ENCODE measurements around the gene MAGI1.
"Not testable (repeated sequence)": the region's sequence is repeated elsewhere in the genome, so short reads cannot be mapped to it uniquely, and the experiment has no call there.

Gene MAGI1

DNA sequence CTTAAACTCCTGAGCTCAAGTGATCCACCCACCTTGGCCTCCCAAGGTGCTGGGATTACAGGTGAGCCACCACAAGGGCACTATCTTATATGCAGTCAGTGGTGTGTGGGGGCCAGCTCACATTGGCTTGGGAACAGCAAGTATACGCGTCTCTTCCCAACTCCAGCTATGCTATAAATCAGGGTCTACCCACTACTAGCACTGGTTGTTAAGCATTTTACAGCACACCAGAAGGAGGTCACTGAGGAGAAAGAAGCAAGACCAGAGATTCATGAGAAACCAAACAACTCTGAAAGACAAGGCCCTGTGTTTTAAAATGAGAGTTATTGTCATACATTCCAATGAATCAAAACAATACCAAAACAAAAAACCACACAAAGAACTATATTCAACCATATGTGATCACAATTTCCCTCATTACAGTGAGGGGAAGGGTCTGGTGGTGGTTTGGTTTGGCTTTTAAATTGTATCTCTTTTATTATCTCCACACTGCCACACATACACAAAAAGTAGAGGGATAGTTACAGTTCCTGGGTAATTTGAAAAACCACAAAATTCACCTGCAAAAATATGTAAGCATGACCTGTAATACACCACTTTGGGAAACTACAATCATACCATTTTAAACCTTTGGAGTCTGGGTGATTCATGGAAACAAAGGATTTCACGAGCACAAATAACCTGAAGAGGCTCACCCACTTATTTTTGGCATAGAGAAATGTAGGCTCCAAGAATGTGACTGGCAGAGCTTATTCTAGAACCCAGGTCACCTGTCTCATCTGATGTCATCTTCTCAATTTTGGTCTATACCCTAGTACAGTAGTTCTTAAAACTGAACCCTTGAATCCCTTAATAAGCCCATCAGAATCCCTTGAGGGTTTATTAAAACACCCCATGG is 5.2 kb downstream of the MAGI1 start:
- CTCF ChIA-PET, result no interaction called here
- H3K27ac Mint-ChIP-seq, result no peak overlapping the region

DNA sequence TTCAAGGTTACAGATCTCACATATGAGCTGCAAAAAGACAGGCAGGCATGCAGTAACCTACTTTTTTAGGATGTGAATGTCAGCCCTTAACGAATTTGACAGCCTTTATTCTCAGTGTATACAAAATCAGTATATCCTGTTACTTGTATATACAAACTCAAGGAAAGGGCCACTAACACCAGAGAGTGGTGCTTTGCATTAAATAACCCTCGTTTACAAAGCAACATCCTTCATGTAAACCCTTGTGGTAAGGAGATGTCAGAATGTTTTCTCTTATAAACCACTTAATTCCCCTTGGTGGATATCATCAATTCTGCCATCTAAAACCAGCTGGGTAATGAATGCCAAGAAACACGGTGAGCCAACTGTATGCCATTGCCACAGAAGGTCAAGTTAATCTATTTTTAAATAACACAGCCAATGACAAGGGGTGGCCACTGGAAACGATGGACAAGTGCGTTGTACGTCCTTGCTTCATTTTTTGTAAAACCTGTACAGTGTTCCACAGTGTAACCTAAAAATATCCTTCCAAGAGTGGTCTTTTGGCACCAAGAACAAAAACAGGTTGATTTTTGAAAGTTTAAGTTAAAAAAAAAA is 7.5 kb downstream of the MAGI1 start:
- Mint-ChIP-seq H3K4me1 (no peaks in the 10 kb centered on the region), H3K9me3 (peaks cover 1% of the 10 kb centered on the region), H3K4me3 (no peak overlapping the region), H3K27ac (no peak overlapping the region), H3K27me3 (peaks cover 7% of the 10 kb centered on the region), H3K36me3 (no peaks in the 10 kb centered on the region)
- CTCF ChIA-PET, result no interaction called here
- DNase-seq, result no peak

More for the DNA sequence above, 5.2 kb downstream of the MAGI1 start:
- Mint-ChIP-seq H3K4me1 (peaks cover 5% of the 10 kb centered on the region), H3K27me3 (peaks cover 30% of the 10 kb centered on the region), H3K36me3 (no peaks in the 10 kb centered on the region), H3K9me3 (no peaks in the 10 kb centered on the region), H3K4me3 (no peak overlapping the region)
- no peak for DNase-seq

DNA sequence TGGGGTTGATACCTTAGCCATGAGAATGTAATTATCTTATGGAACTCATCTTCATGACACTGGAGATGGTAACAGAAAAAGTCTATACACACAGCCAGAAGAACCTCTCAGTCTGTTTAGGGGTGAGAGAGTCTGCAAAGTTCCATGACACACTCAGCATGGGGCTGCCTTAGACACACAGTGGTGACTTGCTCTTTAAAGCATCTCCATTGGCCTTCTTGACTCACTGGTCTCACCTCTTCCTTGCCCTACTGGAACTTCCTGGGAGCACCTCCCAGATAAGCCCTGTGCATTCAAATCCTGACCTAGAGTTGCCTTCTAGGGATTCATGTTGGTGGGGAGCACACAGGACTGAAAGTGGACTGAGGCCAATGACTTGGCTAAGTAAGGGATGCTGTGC is 9.3 kb downstream of the MAGI1 start:
- no peak for DNase-seq
- H3K36me3 Mint-ChIP-seq, result no peaks in the 10 kb centered on the region
- H3K27me3 Mint-ChIP-seq, result no peaks in the 10 kb centered on the region
- no peak overlapping the region for H3K4me3 Mint-ChIP-seq
- peaks cover 1% of the 10 kb centered on the region for H3K9me3 Mint-ChIP-seq
- CTCF ChIA-PET, result no interaction called here
- H3K4me1 Mint-ChIP-seq, result no peaks in the 10 kb centered on the region
- no peak overlapping the region for H3K27ac Mint-ChIP-seq

DNA sequence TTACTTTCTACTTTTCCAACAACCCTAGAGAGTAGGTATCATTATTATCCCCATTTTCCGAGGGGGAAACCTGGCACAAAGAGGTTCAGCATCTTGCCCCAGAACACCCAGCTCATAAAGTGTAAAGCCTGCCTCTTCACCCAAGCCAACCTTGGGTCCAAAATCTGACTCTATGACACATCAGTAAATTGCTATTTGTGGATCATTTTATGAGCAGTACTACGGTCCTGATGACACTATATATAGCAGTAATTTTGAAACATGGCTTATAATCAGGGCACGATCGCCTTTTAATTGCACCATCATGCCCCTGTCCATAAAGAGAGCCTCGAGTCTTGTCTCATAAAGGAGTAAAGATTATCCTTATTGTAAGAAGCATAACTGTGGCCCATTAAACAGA is 9.7 kb downstream of the MAGI1 start:
- CTCF ChIA-PET, result no interaction called here
- Mint-ChIP-seq H3K27me3 (no peaks in the 10 kb centered on the region), H3K36me3 (no peaks in the 10 kb centered on the region), H3K27ac (no peak overlapping the region), H3K4me3 (no peak overlapping the region), H3K4me1 (no peaks in the 10 kb centered on the region), H3K9me3 (peaks cover 1% of the 10 kb centered on the region)
- DNase-seq, result no peak

DNA sequence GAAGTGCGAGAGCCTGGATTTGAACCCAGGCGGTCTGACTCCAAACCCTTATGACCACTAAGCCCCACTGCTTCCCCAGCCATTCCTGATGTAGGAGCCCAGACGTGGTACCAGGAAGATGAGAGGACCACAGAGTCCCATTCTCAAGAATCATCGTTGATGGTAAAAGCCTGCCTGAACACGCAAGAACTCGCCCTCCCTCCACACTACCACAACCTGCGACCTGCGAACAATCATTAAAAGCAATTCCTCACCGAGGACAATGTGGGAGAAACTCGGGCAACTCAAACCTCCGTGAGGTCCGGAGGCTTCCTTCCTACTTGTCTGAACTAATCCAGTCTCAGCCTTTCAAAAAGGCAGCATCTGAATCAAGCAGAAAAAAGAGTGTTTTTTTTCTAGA is 10.3 kb downstream of the MAGI1 start:
- DNase-seq, result no peak
- no peak overlapping the region for H3K27ac Mint-ChIP-seq
- H3K27me3 Mint-ChIP-seq, result no peaks in the 10 kb centered on the region
- H3K36me3 Mint-ChIP-seq, result no peaks in the 10 kb centered on the region
- peaks cover 1% of the 10 kb centered on the region for H3K9me3 Mint-ChIP-seq
- no peaks in the 10 kb centered on the region for H3K4me1 Mint-ChIP-seq
- H3K4me3 Mint-ChIP-seq, result no peak overlapping the region
- CTCF ChIA-PET, result no interaction called here

DNA sequence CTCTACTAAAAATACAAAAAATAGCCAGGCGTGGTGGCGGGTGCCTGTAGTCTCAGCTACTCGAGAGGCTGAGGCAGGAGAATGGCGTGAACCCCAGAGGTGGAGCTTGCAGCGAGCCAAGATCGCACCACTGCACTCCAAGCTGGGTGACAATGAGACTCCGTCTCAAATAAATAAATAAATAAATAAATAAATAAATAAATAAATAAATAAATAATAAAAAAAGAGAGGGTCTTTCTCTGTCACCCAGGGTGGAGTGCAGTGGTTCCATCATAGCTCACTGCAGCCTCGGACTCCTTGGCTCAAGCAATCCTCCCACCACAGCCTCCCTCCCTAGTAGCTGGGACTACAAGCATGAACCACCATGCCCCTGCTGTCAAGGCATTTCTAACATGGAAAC is 11.6 kb downstream of the MAGI1 start:
- CTCF ChIA-PET, result interaction anchor here (1.1 kb wide), 1 partner anchor 11 kb away, joined by 3 read pairs; no protein-coding TSS in a partner anchor
- H3K36me3 Mint-ChIP-seq, H3K4me3 Mint-ChIP-seq, H3K27ac Mint-ChIP-seq, H3K27me3 Mint-ChIP-seq, H3K9me3 Mint-ChIP-seq, H3K4me1 Mint-ChIP-seq, DNase-seq: not testable (repeated sequence)

DNA sequence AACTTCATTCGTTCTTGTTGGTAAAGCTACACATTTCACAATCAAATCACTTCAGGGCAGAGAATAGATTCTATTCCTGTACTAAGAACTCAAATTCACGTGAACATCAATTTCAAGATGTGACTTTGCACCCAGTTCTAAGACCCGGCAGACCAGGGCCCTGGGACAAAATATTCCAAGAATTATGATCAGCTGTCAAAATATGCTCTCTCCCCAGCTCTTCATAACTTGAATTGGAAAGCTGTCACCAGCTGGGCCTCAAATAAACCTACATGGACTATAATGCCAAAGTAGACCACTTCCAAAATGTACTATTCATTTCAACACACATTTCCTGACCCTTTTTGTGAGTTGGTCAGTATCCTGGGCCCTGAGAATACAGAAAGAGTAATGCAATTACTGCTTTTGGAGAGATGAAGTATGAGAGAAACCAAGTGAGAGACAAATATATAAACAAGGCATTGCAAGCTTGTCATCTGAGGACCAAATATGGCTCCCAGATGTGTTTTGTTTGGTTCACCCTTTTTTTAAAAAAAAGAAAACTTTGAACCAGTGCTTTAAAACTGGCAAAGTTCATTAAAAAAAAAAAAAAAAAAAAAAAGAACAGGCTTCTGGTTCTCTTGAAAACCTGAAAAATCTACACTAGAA is 14.9 kb downstream of the MAGI1 start:
- Mint-ChIP-seq H3K9me3 (peaks cover 1% of the 10 kb centered on the region), H3K36me3 (no peaks in the 10 kb centered on the region), H3K27ac (no peak overlapping the region), H3K4me3 (no peak overlapping the region), H3K4me1 (no peaks in the 10 kb centered on the region), H3K27me3 (no peaks in the 10 kb centered on the region)
- CTCF ChIA-PET, result no interaction called here
- no peak for DNase-seq

DNA sequence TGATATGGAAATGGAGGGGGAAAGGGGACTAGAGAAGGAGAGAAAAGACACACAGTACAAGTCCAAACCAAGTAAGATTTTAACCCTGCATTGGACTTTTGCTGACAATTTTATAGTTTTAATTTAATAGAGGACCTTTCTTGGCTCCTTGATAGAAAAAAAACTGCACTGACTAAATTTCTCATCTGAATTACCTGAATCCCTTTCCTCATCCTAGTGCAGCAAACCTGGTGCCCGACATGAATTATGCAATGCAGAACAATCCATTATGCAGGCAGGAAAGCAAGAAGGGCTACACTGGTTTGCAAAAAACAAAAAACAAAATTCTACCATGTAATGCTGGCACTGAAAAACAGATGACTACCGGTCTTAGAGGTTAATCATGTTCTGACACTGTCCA is 15.5 kb downstream of the MAGI1 start:
- no peak for DNase-seq
- Mint-ChIP-seq H3K27ac (no peak overlapping the region), H3K4me1 (no peaks in the 10 kb centered on the region), H3K36me3 (no peaks in the 10 kb centered on the region), H3K9me3 (peaks cover 1% of the 10 kb centered on the region), H3K4me3 (no peak overlapping the region), H3K27me3 (no peaks in the 10 kb centered on the region)
- CTCF ChIA-PET, result no interaction called here

DNA sequence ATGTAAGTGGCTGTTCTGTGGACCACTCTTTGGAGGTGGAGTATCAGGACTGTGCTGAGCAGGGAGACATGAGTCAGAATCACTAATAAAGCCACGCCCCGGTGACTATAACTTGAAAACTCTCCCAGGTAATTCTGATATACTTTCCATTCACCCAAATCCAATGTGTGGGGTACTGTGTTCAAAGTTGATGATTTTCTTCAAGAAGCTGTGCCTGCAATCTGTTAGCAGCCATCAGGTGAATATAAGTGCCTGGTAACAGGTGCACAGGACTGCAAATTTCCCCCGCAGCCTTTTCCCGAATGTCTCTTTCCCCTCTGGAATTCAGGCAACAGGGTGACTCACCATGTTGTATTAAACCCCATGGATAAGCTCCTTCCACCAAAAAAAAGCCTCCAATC is 17.0 kb downstream of the MAGI1 start:
- no peak for DNase-seq
- H3K9me3 Mint-ChIP-seq, result peaks cover 1% of the 10 kb centered on the region
- H3K4me1 Mint-ChIP-seq, result no peaks in the 10 kb centered on the region
- no peaks in the 10 kb centered on the region for H3K27me3 Mint-ChIP-seq
- no peak overlapping the region for H3K4me3 Mint-ChIP-seq
- H3K36me3 Mint-ChIP-seq, result no peaks in the 10 kb centered on the region
- no peak overlapping the region for H3K27ac Mint-ChIP-seq
- CTCF ChIA-PET, result no interaction called here

DNA sequence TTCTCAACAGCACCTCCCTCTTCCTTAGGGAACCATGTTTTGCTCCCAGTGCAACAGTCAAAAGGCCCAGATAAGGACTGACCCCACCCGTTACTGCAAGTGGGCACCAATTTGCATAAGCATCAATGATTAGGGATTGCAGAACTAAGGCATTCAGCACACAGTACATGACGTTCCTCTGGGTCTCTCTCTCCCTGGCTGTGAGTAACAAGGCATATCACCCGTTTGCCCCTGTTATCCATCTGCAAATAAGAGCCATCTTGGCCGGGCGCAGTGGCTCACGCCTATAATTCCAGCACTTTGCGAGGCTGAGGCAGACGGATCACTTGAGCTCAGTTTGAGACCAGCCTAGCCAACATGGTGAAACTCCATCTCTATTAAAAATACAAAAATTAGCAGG is 18.8 kb downstream of the MAGI1 start:
- DNase-seq, result no peak
- no peaks in the 10 kb centered on the region for H3K27me3 Mint-ChIP-seq
- CTCF ChIA-PET, result no interaction called here
- no peaks in the 10 kb centered on the region for H3K9me3 Mint-ChIP-seq
- H3K36me3 Mint-ChIP-seq, result no peaks in the 10 kb centered on the region
- H3K27ac Mint-ChIP-seq, result no peak overlapping the region
- H3K4me1 Mint-ChIP-seq, result no peaks in the 10 kb centered on the region
- no peak overlapping the region for H3K4me3 Mint-ChIP-seq

DNA sequence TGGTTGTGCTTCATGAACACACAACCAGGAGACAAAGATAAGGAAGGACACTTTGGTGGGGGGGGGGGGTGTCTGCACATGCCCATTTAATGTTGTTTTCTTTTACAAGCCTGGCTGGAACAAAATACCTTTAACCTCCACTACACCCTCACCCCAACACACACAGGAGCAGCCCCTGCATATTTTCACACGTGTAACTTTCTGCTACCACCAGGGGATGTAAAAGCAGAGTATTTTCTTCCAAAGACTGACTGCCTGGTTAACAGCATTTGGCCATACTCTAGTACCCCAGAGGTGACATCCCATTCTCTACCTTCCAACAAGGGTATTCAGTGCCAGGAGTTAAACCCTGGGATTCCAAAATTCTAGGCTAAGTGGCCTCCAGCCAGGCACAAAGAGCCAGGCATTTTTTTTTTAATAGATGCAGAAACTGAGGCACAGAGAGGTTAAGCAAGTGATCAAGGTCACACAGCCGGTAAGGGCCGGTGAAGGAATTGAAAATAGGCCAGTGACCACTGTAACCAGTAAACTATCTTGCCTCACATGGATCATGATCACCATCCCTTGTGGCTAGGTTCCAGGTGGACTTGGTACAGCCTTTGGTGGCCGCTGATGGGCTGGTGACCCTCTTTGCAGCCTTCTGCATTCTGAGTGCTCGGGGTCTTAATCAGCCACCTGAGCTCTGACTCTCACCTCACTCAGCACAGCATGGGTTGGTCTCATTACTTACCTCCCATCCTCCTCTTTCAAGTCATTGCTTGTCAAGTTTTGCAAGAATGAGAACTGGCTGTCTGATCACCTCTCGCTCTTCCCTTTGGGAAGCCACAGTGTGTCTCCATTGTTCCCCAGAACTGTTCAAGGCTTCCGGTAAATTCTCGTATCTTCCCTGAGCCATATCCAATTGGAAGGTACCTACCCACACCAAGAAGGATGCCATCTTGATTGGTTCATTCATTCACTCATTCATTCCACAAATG is 20.4 kb downstream of the MAGI1 start:
- CTCF ChIA-PET, result no interaction called here
- no peak for DNase-seq
- H3K27me3 Mint-ChIP-seq, result no peaks in the 10 kb centered on the region
- no peaks in the 10 kb centered on the region for H3K4me1 Mint-ChIP-seq
- no peaks in the 10 kb centered on the region for H3K36me3 Mint-ChIP-seq
- H3K27ac Mint-ChIP-seq, result no peak overlapping the region
- H3K9me3 Mint-ChIP-seq, result no peaks in the 10 kb centered on the region
- no peak overlapping the region for H3K4me3 Mint-ChIP-seq

DNA sequence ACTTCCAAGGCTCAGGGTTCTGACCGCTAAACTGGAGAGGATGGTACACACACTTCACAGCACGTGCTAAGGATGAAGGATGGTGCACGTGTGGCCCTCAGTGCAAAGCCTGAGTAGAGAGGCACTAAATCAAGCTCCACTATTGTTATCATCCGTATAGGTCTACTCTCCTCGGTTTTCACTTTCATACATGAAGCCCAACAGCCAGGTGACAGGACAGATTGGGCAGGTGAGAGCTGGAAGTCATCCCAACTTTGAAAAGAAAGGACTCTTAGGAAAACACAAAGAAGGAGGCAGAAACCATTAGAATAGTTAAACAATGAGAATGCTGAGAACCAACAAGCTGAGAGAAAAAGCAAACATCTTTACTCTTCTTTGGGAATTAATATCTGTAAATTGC is 21.1 kb downstream of the MAGI1 start:
- DNase-seq, result no peak
- H3K4me3 Mint-ChIP-seq, result no peak overlapping the region
- H3K27ac Mint-ChIP-seq, result no peak overlapping the region
- H3K4me1 Mint-ChIP-seq, result no peaks in the 10 kb centered on the region
- no peaks in the 10 kb centered on the region for H3K27me3 Mint-ChIP-seq
- H3K9me3 Mint-ChIP-seq, result no peaks in the 10 kb centered on the region
- H3K36me3 Mint-ChIP-seq, result no peaks in the 10 kb centered on the region
- CTCF ChIA-PET, result no interaction called here

DNA sequence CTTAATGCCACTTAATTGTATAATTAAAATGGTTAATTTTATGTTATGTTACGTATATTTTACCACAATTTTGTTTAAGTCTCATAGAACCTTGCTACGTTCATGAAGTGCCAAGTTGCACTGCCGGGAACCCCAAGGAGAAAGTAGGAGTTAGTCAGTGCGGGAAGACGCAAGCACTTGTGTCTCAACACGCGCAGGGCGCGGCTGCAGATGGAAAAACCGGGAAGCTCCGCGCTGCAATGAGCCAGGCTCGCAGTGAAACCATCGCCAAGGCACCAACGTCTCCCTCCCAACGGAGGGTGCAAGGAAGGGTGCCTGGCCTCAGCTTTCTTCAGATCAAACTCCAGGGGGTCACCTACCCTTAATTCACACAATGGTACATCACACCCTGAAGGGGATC is 21.6 kb downstream of the MAGI1 start:
- Mint-ChIP-seq H3K27ac (no peak overlapping the region), H3K36me3 (no peaks in the 10 kb centered on the region), H3K4me1 (no peaks in the 10 kb centered on the region), H3K4me3 (no peak overlapping the region), H3K9me3 (no peaks in the 10 kb centered on the region), H3K27me3 (no peaks in the 10 kb centered on the region)
- CTCF ChIA-PET, result no interaction called here
- no peak for DNase-seq

DNA sequence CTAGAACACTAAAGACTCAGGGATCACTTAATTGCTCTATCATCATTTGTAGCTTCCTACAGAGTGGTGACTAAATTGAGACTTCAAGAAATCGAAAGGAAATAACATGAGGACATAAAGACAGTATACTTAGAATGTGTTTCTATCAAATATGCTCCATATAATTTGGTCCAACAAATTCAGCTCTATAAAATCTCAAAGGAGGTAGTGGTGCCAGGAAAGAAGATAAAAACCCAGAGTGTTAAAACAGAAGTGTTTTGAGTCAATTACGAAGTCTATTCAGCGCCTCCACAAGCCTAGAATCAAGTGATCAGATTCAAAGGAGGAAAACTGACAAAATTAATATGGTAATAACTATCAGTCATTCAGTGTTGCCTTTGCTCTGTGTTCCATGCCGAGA is 22.9 kb downstream of the MAGI1 start:
- no peaks in the 10 kb centered on the region for H3K27me3 Mint-ChIP-seq
- DNase-seq, result no peak
- H3K4me3 Mint-ChIP-seq, result no peak overlapping the region
- no peaks in the 10 kb centered on the region for H3K4me1 Mint-ChIP-seq
- H3K27ac Mint-ChIP-seq, result no peak overlapping the region
- H3K9me3 Mint-ChIP-seq, result no peaks in the 10 kb centered on the region
- CTCF ChIA-PET, result no interaction called here
- H3K36me3 Mint-ChIP-seq, result no peaks in the 10 kb centered on the region
